DOHH2 (cell line): Measurements from ENCODE around the gene ANTXRL.

Experiments
- EZH2phosphoT487 ChIP-seq: fragments of 200-600 bp; sonication (generic); IDR thresholded peaks from 2 replicates; pipeline ENCODE4 v1.6.1; 2017; ENCODE audit warnings: borderline replicate concordance, mild to moderate bottlenecking, antibody characterized with exemption, low read length, moderate library complexity, mixed read lengths
- TF ChIP-seq, protein P1 (sequence below): fragments of 200-600 bp; sonication (generic); IDR thresholded peaks from one replicate; pipeline ENCODE4 v1.5.1; 2014; ENCODE audit warnings: antibody characterized with exemption, mild to moderate bottlenecking, low read depth, low read length; ENCODE audit not compliant: poor library complexity, severe bottlenecking

GRCh38 chr10:46283580-46284285, 3.1 kb upstream of the ANTXRL start:
- TF ChIP-seq, protein P1, sequence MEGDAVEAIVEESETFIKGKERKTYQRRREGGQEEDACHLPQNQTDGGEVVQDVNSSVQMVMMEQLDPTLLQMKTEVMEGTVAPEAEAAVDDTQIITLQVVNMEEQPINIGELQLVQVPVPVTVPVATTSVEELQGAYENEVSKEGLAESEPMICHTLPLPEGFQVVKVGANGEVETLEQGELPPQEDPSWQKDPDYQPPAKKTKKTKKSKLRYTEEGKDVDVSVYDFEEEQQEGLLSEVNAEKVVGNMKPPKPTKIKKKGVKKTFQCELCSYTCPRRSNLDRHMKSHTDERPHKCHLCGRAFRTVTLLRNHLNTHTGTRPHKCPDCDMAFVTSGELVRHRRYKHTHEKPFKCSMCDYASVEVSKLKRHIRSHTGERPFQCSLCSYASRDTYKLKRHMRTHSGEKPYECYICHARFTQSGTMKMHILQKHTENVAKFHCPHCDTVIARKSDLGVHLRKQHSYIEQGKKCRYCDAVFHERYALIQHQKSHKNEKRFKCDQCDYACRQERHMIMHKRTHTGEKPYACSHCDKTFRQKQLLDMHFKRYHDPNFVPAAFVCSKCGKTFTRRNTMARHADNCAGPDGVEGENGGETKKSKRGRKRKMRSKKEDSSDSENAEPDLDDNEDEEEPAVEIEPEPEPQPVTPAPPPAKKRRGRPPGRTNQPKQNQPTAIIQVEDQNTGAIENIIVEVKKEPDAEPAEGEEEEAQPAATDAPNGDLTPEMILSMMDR = no peak
- TF ChIP-seq EZH2phosphoT487 = no peak
